OCI-M2 (cell line): ENCODE measurements around the gene SYT7.

Experiments used
- DNase-seq: peaks from one replicate; lab custom pipeline; 2025; ENCODE audit not compliant: unreplicated experiment; lab: John Stamatoyannopoulos, UW

SYT7 gene

GRCh38 chr11:61555051-61555969 is 25.6 kb downstream of the SYT7 start:
- DNase-seq = no peak

- DNase-seq = no peak
Measured at GRCh38 chr11:61554172-61554988, 26.5 kb downstream of the SYT7 start.

- DNase-seq = no peak
Measured at GRCh38 chr11:61553373-61554171, 27.3 kb downstream of the SYT7 start.

GRCh38 chr11:61552108-61552635 is 28.7 kb downstream of the SYT7 start:
- no peak for DNase-seq

- no peak for DNase-seq
Measured at GRCh38 chr11:61551634-61552033, 29.2 kb downstream of the SYT7 start.

GRCh38 chr11:61550665-61551227 is 30.1 kb downstream of the SYT7 start:
- DNase-seq = no peak

- DNase-seq = no peak
Measured at GRCh38 chr11:61549662-61550568, 31.0 kb downstream of the SYT7 start.

- DNase-seq = no peak
Measured at GRCh38 chr11:61549177-61549576, 31.7 kb downstream of the SYT7 start.

- DNase-seq = no peak
Measured at GRCh38 chr11:61547246-61547645, 33.6 kb downstream of the SYT7 start.

- no peak for DNase-seq
Measured at GRCh38 chr11:61546663-61547062, 34.2 kb downstream of the SYT7 start.

GRCh38 chr11:61545921-61546320 is 35.0 kb downstream of the SYT7 start:
- DNase-seq = no peak

GRCh38 chr11:61545341-61545740 is 35.5 kb downstream of the SYT7 start:
- no peak for DNase-seq

GRCh38 chr11:61544466-61544865 is 36.4 kb downstream of the SYT7 start:
- no peak for DNase-seq

- no peak for DNase-seq
Measured at GRCh38 chr11:61543606-61544306, 37.1 kb downstream of the SYT7 start.

GRCh38 chr11:61542705-61543104 is 38.2 kb downstream of the SYT7 start:
- DNase-seq = no peak

GRCh38 chr11:61542024-61542461 is 38.8 kb downstream of the SYT7 start:
- no peak for DNase-seq

GRCh38 chr11:61541598-61541997 is 39.3 kb downstream of the SYT7 start:
- no peak for DNase-seq

GRCh38 chr11:61540528-61540927 is 40.3 kb downstream of the SYT7 start:
- DNase-seq = no peak

- no peak for DNase-seq
Measured at GRCh38 chr11:61539831-61540357, 41.0 kb downstream of the SYT7 start.
